GM23338 (cell line): ENCODE results near the gene JUP. TPM values are rescaled to one million over a fixed set of nuclear protein-coding genes. Genes with fewer than 3 reads are reported as not detected.

Experiments
- ATAC-seq: fragments of 200-7000 bp; cut with Tn5 transposase; 3 replicates; pipeline ENCODE4 v1.9.1; 2020
- DNase-seq: peaks from one replicate; pipeline ENCODE4 v3.0.0-alpha.2; 2015; ENCODE audit warnings: low spot score
- H2AFZ ChIP-seq: fragments of 200-600 bp; sonication (generic); 2 replicates; pipeline ENCODE4 v1.8.0; 2016; ENCODE audit warnings: antibody characterized with exemption, mild to moderate bottlenecking, moderate library complexity
- H3F3A ChIP-seq: fragments of 200-600 bp; sonication (generic); replicated peaks from 2 replicates; pipeline ENCODE4 v1.8.0; 2017; ENCODE audit warnings: antibody characterized with exemption, mixed run types, low read depth
- H3K27ac ChIP-seq: fragments of 200-600 bp; sonication (generic); 2 replicates; pipeline ENCODE4 v1.6.1; 2016; ENCODE audit warnings: low read depth
- H3K27me3 ChIP-seq: fragments of 200-600 bp; sonication (generic); 2 replicates; pipeline ENCODE4 v1.8.0; 2016; ENCODE audit warnings: mild to moderate bottlenecking, mixed run types, moderate library complexity; ENCODE audit not compliant: insufficient read depth
- H3K36me3 ChIP-seq: fragments of 200-600 bp; sonication (generic); 2 replicates; pipeline ENCODE4 v1.8.0; 2016; ENCODE audit warnings: mild to moderate bottlenecking; ENCODE audit not compliant: insufficient read depth
- H3K4me1 ChIP-seq: fragments of 200-600 bp; sonication (generic); 2 replicates; pipeline ENCODE4 v1.8.0; 2016; ENCODE audit warnings: mild to moderate bottlenecking, moderate library complexity; ENCODE audit not compliant: insufficient read depth
- H3K4me2 ChIP-seq: fragments of 200-600 bp; sonication (generic); 2 replicates; pipeline ENCODE4 v1.7.1; 2017; ENCODE audit warnings: mixed run types
- H3K4me3 ChIP-seq: fragments of 200-600 bp; sonication (generic); 2 replicates; pipeline ENCODE4 v1.6.1; 2016; ENCODE audit warnings: mixed run types
- H3K79me2 ChIP-seq: fragments of 200-600 bp; sonication (generic); replicated peaks from 2 replicates; pipeline ENCODE4 v1.8.0; 2017; ENCODE audit warnings: mild to moderate bottlenecking; ENCODE audit not compliant: insufficient read depth
- H3K9me2 ChIP-seq: fragments of 200-600 bp; sonication (generic); 2 replicates; pipeline ENCODE4 v1.8.0; 2017; ENCODE audit not compliant: insufficient read depth
- H4K20me1 ChIP-seq: fragments of 200-600 bp; sonication (generic); replicated peaks from 2 replicates; pipeline ENCODE4 v1.8.0; 2017; ENCODE audit warnings: mild to moderate bottlenecking; ENCODE audit not compliant: insufficient read depth
- H3K27ac Mint-ChIP-seq: 2 replicates; pipeline ENCODE4 v1.8.0; 2020; ENCODE audit warnings: inconsistent platforms, mild to moderate bottlenecking, moderate library complexity, mixed read lengths
- H3K27me3 Mint-ChIP-seq: 3 replicates; pipeline ENCODE4 v1.8.0; 2022; ENCODE audit warnings: low read depth, mild to moderate bottlenecking, moderate library complexity, mixed read lengths, inconsistent platforms; ENCODE audit not compliant: insufficient read depth, poor library complexity
- H3K36me3 Mint-ChIP-seq: 3 replicates; pipeline ENCODE4 v1.8.0; 2021; ENCODE audit warnings: low read depth, mild to moderate bottlenecking, inconsistent platforms, moderate library complexity, mixed read lengths
- H3K4me1 Mint-ChIP-seq: 3 replicates; pipeline ENCODE4 v1.8.0; 2020; ENCODE audit warnings: mild to moderate bottlenecking, inconsistent platforms, mixed read lengths
- H3K4me3 Mint-ChIP-seq: 3 replicates; pipeline ENCODE4 v1.8.0; 2021; ENCODE audit warnings: moderate library complexity, mild to moderate bottlenecking, inconsistent platforms, mixed read lengths
- H3K9me3 Mint-ChIP-seq: 3 replicates; pipeline ENCODE4 v1.8.0; 2020; ENCODE audit warnings: moderate library complexity, mild to moderate bottlenecking, inconsistent platforms, mixed read lengths
- CREB1 ChIP-seq: fragments of 250-450 bp; sonication (Bioruptor Pico); IDR thresholded peaks from 2 replicates; pipeline ENCODE4 v1.5.0; 2020; ENCODE audit warnings: low read depth, mild to moderate bottlenecking, moderate library complexity
- POLR2AphosphoS5 ChIP-seq: IDR thresholded peaks from 2 replicates; pipeline ENCODE4 v1.6.1; 2016; ENCODE audit warnings: antibody characterized with exemption, low read depth
- ZNF331 ChIP-seq: fragments of 250-450 bp; sonication (Bioruptor Pico); IDR thresholded peaks from 2 replicates; pipeline ENCODE4 v1.5.0; 2020; ENCODE audit warnings: low read depth, mild to moderate bottlenecking, moderate library complexity
- polyA plus RNA-seq: library from polyadenylated mRNA; unstranded; fragments of >200 nt; fragmentation: Nextera tagmentation; extraction: Ambion mirVana; gene quantifications from 2 replicates; pipeline ENCODE4 v1.2.1, GENCODE V29; 2016
- total RNA-seq: library from RNA; depleted of rRNA; stranded (reverse); fragments of >200 nt; shearing (Covaris generic); gene quantifications from 2 replicates; pipeline ENCODE4 v1.2.3, GENCODE V29; 2014
- TF ChIP-seq, protein P1 (sequence below), 2 experiments: fragments of 200-600 bp in 1 of 2; sonication (generic) in 1 of 2; conservative IDR thresholded peaks; 2 replicates each; pipeline versions ENCODE4 v1.5.1 to v1.6.1; 2016 to 2017; ENCODE audit warnings: antibody characterized with exemption in 2 of 2, low read depth in 2 of 2, mild to moderate bottlenecking in 2 of 2, moderate library complexity in 1 of 2
- TF ChIP-seq, protein P2 (sequence below): IDR thresholded peaks from one replicate; pipeline ENCODE4 v1.6.1; 2018; ENCODE audit warnings: antibody characterized with exemption; ENCODE audit not compliant: unreplicated experiment

JUP gene
- total and polyA plus RNA-seq, 2 experiments from 2014 or later, result 45.5 to 177 TPM

DNA sequence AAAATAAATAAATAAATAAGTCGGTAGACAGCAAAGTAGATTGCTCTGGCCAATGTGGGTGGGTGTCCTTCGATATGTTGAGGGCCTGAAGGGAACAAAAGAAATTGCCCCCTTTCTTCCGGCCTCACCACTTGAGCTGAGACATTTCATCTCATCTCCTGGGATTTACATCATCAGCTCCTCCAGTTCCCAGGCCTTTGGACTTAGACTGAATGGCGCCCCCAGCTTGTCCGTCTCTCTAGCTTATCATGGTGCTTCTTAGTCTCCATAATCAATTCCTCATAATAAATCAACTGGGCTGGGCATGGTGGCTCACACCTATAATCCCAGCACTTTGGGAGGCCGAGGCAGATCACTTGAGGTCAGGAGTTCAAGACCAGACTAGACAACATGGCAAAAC, 38.2 kb downstream of the JUP start:
- no peaks in the 10 kb centered on the region for H3K4me1 Mint-ChIP-seq
- no peak for TF ChIP-seq ZNF331 (CRISPR knock-in tag)
- TF ChIP-seq, protein P1, sequence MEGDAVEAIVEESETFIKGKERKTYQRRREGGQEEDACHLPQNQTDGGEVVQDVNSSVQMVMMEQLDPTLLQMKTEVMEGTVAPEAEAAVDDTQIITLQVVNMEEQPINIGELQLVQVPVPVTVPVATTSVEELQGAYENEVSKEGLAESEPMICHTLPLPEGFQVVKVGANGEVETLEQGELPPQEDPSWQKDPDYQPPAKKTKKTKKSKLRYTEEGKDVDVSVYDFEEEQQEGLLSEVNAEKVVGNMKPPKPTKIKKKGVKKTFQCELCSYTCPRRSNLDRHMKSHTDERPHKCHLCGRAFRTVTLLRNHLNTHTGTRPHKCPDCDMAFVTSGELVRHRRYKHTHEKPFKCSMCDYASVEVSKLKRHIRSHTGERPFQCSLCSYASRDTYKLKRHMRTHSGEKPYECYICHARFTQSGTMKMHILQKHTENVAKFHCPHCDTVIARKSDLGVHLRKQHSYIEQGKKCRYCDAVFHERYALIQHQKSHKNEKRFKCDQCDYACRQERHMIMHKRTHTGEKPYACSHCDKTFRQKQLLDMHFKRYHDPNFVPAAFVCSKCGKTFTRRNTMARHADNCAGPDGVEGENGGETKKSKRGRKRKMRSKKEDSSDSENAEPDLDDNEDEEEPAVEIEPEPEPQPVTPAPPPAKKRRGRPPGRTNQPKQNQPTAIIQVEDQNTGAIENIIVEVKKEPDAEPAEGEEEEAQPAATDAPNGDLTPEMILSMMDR (conservative IDR thresholded peaks at IDR 0.05; ENCODE audit: low read depth in 2 of 2), result peak in 1 of 2 experiments; percentile 22; a peak in 1 of 4 replicates
- Histone ChIP-seq H3K27me3 (no peaks in the 10 kb centered on the region), H4K20me1 (no peaks in the 10 kb centered on the region), H3K79me2 (no peaks in the 10 kb centered on the region), H3K9me2 (no peaks in the 10 kb centered on the region), H3F3A (no peaks in the 10 kb centered on the region), H2AFZ (no peak overlapping the region), H3K4me2 (no peak overlapping the region), H3K36me3 (no peaks in the 10 kb centered on the region), H3K4me3 (no peak overlapping the region), H3K4me1 (no peaks in the 10 kb centered on the region), H3K27ac (no peak overlapping the region)
- H3K36me3 Mint-ChIP-seq, result no peaks in the 10 kb centered on the region
- H3K27ac Mint-ChIP-seq, result no peak overlapping the region
- no peaks in the 10 kb centered on the region for H3K9me3 Mint-ChIP-seq
- no peak overlapping the region for H3K4me3 Mint-ChIP-seq
- ATAC-seq (no peak), DNase-seq (no peak)
- H3K27me3 Mint-ChIP-seq, result peaks cover 12% of the 10 kb centered on the region

DNA sequence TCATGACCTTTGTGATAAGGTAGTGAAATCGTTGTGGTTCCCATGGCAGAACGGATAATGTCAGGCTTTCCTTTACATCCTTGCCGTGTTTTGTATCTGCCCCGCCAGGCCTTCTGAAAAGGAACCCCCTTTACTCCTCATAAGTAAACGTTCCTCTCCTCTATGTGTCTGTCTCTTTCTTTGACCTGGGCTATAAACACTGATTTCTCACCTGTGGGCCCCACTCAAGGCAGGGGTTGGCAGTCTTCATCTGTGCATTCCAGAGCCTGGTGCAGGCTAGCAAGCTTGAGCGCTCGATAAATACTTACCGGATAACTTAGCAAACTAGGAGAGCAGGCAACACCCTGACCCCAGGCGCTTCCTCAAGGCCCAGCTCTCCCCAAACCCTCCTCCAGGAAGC, 44.8 kb downstream of the JUP start:
- H2AFZ ChIP-seq, result no peak overlapping the region
- no peaks in the 10 kb centered on the region for H3K79me2 ChIP-seq
- Mint-ChIP-seq H3K27me3 (peaks cover 18% of the 10 kb centered on the region), H3K27ac (no peak overlapping the region), H3K36me3 (peaks cover 2% of the 10 kb centered on the region; the same call in 1 of the 3 replicates), H3K4me3 (no peak overlapping the region), H3K9me3 (no peaks in the 10 kb centered on the region), H3K4me1 (peaks cover 15% of the 10 kb centered on the region)
- DNase-seq (no peak), ATAC-seq (no peak)
- H3K27ac ChIP-seq, result no peak overlapping the region
- no peaks in the 10 kb centered on the region for H3K36me3 ChIP-seq
- no peaks in the 10 kb centered on the region; the same call in 1 of the 2 replicates for H3F3A ChIP-seq
- no peak overlapping the region for H3K4me3 ChIP-seq
- TF ChIP-seq CREB1 (CRISPR knock-in tag), result no peak
- no peak for TF ChIP-seq POLR2AphosphoS5
- TF ChIP-seq, protein P2, sequence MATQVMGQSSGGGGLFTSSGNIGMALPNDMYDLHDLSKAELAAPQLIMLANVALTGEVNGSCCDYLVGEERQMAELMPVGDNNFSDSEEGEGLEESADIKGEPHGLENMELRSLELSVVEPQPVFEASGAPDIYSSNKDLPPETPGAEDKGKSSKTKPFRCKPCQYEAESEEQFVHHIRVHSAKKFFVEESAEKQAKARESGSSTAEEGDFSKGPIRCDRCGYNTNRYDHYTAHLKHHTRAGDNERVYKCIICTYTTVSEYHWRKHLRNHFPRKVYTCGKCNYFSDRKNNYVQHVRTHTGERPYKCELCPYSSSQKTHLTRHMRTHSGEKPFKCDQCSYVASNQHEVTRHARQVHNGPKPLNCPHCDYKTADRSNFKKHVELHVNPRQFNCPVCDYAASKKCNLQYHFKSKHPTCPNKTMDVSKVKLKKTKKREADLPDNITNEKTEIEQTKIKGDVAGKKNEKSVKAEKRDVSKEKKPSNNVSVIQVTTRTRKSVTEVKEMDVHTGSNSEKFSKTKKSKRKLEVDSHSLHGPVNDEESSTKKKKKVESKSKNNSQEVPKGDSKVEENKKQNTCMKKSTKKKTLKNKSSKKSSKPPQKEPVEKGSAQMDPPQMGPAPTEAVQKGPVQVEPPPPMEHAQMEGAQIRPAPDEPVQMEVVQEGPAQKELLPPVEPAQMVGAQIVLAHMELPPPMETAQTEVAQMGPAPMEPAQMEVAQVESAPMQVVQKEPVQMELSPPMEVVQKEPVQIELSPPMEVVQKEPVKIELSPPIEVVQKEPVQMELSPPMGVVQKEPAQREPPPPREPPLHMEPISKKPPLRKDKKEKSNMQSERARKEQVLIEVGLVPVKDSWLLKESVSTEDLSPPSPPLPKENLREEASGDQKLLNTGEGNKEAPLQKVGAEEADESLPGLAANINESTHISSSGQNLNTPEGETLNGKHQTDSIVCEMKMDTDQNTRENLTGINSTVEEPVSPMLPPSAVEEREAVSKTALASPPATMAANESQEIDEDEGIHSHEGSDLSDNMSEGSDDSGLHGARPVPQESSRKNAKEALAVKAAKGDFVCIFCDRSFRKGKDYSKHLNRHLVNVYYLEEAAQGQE, result no peak
- H3K27me3 ChIP-seq, result peaks cover 12% of the 10 kb centered on the region
- peaks cover 11% of the 10 kb centered on the region for H3K4me1 ChIP-seq
- no peak overlapping the region for H3K4me2 ChIP-seq
- H4K20me1 ChIP-seq, result no peaks in the 10 kb centered on the region
- H3K9me2 ChIP-seq, result no peaks in the 10 kb centered on the region
